GM18909 (cell line): Measurements from ENCODE around the gene CD200R1L.

ENCODE experiments used
- ATAC-seq: cut with Tn5 transposase; IDR thresholded peaks from one replicate; pipeline ENCODE4 v1.9.1; 2021; ENCODE audit warnings: mild to moderate bottlenecking; ENCODE audit not compliant: unreplicated experiment, poor library complexity

The CD200R1L gene

DNA sequence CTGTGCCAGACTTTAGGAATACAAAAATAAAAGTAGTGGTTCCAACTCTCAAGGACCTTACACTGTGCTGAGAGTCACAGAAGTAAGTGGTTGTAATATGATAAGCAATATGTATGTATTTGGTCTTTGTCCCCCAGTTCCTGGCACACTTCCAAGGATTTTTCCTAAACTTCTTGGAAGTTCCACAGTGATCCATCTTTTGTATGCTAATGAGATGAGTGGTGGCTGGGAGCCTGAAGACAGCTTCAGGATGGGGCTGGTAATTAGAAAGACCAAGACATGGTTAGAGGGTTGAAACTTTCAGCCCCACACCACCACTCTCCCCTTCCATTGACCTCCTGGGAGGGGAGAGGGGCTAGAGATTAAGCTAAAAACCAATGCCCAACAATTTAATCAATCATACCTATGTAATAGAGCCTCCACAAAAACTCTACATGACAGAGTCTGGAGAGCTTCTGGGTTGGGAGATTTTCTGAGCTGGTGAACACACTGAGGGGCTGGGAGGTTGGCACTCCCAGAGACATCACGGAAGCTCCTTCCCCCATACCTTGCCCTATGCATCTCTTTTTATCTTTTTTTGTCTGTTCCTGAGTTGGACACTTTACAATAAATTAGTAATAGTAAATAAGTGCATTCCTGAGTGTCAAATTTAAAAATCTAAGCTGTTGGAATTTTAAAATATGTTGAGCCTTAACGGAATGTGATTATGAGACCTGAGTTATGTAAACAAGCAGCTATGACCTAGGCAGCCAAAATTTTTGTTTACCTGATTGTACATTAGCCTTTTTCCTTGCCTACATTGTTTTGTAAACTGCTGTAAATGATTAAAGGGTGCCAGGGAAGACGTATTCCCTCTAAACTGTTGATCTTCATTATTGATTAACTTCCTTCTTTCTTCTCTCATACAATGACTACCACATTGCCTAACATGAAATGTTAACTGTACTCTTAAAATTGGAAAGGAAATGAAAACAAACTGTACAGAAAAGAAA is 24.3 kb downstream of the CD200R1L start:
- ATAC-seq: peak; percentile 55

DNA sequence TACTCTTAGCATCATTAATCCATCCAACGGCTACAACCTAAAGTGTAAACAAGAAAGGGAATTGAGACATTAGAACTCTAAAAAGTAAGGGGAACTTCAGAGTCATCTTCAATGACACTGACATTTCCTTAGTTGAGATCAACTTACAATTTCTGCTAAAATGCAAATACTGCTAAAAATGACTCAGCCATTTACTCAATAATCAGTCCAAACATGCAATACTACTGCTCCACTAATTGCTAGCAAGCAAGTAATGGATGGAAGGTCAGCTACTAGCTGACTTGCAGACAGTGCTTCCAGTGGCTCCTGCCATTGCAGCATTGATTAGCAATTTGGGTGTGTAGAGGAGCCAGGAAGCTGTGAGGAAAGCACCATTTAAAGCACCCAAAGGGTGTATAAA is 28.4 kb downstream of the CD200R1L start:
- no peak for ATAC-seq

DNA sequence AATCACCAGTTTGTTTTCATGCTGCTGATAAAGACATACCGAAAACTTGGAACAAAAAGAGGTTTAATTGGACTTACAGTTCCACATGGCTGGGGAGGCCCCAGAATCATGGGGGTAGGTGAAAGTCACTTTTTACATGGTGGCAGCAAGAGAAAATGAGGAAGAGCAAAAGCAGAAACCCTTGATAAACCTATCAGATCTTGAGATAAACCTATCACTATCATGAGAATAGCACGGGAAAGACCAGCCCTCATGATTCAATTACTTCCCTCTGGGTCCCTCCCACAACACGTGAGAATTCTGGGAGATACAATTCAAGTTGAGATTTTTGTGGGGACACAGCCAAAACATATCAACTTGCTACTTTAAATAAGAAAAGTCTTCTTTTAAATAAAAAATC is 28.9 kb downstream of the CD200R1L start:
- no peak for ATAC-seq

DNA sequence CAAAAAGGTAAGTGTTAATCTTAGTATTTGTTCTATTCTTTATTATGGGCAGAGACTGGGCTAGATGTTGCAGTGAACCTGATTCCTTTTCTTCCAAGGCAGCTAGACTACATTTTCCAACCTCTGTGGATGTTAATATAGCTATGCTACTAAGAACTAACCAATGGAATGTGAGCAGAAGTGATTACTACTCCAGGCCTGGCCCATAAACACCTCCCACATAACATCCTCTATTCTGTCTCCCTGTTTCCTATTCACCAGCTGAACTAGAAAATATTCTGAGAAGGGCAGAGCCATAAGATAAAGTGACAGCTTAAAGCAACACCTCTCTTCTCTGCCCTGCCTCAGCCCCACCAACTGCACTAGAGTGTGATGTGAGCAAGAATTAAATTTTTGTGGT is 29.4 kb downstream of the CD200R1L start:
- no peak for ATAC-seq

DNA sequence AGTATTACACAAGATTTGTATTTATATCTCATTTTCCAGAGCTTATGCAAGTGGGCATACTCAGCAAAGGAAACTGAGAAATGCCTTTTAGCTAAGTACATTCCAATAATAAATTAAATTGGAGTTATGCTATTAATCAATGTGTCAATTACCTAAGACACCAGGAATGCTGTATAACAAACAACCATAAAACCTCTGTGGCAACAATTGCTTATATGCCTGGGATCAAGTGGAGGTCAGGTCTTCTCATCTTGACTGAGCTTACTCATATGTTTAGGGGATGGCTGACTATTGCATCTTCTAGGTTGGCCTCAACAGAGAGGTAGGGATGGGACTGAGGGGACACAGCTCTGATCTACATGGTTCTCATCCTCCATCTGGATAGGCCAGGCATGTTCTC is 30.7 kb downstream of the CD200R1L start:
- no peak for ATAC-seq

DNA sequence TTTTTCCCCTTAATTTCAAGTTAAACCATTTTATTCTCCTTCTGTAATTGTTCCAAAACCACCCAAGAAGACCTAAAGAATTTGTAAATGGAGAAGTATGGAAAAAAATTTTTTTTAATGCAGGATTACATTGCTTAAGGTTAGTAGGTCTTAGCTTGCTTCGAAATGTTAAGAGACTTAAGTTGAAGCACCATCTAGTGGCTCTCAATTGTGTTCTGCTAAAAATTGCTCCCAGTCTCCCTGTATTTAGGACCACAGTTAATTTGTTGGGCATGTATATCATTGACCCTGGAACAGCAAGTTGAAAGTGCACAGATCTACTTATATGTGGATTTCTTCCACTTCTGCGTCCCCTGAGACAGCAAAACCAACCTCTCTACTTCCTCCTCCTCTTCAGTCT is 32.4 kb downstream of the CD200R1L start:
- ATAC-seq: no peak

DNA sequence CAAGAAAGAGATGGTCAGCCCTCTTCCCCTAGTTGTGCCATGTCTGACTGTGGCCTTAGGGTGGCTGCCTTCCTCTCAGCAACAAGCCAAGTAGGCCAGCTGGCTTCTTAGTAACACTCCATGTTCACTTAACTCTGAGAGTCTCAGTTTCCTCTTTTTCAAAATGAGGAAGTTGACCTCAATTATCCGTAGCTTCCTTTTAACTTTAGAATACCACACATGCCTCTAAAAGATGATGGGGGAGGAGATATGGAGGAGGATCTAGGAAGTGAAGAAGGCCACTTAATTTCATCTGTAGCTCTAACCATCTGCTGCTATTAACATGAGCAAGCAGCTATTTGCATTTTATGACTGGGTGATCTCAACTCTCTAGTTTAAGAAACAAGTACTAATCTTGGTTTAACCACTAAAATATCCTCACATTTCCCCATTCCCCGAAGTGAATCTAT is 32.9 kb downstream of the CD200R1L start:
- ATAC-seq: peak; percentile 78

DNA sequence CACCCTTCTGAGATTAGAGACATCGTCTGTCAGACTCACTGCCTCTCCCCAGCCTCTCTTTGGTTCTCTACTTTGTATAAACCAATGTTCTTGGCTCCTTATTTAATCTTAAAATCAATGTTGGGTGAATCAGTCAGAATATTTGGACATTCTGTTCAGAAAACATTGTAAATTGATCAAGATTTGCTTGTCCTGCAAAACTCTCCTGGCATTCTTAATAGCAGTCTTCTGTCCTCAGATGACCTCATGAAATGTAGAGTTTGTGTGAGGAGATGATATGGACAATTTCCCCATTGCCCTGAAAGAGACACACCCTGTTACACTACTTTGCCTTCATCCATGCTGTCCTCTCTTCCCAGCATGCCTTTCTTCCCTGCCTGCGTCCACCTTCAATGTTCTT is 33.6 kb downstream of the CD200R1L start:
- no peak for ATAC-seq

DNA sequence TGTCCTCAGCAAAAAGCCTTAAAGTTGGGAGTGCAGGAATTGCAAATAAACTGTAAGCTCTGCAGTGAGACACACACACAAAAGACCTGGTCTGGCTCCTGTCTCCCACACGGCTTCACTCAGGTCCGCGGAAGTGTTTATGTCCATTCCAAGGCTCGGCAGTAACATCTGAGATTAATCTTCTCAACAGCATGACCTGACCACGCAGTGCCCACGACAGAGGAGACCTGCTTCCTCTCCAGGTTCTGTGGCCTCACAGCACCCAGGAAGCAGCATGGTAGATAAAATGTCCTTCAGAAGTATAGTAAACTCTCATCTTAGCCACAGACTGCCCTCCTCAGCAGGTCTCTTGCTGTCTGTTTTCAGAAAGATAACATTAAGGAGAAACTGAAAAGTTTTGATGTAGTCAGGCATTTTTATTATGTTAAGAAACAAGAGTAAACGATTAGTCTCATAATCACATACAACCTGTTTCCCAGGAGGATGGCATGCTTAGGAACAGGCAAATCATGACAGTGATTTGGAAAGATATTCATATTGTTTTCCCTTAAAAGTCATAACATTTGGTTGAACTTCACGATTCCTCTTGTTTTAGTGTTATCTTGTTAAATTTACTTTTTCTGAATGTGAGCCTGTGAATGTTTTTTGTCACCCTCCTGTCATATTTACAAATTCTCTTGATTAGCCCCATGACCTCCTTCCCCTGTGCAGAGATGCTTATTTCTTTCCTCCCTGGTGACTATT is 34.6 kb downstream of the CD200R1L start:
- no peak for ATAC-seq

DNA sequence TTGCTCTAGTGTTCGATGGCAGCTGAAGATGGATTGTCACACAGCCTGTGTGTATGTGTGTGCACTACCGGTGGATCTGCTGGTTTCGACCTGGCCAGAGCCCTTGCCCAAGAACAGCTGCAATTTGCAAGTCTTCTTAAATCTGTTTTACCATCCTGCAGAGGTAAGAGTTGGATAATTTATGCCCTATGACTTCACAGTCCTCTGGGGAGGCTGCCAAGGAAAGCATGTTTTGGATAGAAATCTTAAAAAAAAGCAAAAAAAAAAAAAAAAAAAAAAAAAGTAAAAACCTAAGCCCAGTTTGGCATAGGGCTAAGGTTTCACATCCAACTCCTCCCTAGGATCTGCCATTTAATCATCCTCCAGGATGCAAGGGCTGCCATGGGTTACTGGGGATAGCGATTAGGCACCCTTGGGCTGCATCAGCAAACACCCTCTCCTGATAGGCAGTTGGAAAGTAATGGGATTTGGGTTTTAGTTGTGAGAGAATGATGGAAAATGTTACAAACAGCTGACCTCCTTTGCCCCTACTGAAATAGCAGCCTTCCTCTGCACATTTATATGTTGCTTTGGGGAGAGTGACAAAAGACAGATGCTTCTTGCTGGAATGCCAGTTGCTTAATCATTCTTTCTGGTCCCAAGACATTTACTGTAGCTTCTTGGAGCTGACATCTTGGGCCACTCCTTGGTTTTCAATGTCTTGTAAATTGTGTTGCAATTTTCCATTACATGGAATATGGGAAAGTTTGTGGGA is 35.4 kb downstream of the CD200R1L start:
- ATAC-seq: no peak

DNA sequence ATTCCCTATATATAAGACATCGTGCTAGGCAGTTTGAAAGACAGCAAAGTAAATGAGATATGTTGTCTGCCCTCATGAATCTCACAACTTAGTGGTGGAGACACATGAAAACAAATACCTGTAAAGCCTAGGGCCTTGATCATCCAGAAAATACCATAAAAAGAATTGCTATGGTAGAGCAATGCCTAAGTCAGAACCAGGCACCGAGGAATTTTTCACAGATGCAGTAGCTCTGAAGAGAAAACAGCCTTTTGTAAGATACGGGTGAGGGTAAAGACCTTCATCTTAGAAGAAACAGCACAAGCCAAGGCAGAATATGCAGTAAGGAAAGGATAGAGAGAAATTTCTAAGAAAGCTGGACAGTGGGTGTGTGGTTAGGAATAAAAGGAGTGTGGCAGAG is 36.1 kb downstream of the CD200R1L start:
- no peak for ATAC-seq

DNA sequence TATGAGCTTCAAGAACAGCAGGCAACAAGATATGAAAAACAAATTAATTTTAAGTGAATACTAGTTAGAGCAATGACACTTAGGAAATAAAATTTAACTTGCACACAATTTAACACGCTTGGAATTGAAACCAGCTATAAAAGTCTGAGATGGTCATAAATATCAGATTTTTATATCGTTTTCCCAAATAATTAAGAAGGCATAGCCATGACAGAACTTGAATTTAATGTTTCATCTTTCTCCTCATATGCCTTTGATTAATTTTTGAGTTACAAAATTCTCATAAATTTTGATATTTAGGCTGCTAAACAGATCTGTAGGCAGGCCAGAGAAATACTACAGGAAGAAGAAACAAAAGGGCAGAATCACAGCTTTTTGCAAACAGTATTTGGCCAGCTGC is 38.5 kb downstream of the CD200R1L start:
- no peak for ATAC-seq

DNA sequence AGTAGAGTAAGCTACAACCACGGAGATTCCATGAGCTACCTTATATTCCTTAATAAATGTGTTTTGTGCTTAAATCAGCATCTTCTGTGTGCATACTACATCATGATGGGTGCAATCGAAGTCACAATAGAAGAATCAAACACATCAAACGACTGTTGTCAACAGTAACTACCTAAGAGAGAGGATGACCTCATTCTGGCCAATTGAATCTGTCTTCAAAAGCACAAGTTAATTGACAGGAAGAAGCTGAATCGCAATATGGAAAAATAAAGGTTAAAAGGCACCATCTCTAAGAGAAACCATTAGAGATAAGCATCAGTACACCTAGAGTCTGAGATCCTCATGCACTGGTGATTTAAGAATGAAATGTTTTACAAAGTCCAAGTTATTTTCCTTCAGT is 39.0 kb downstream of the CD200R1L start:
- no peak for ATAC-seq

DNA sequence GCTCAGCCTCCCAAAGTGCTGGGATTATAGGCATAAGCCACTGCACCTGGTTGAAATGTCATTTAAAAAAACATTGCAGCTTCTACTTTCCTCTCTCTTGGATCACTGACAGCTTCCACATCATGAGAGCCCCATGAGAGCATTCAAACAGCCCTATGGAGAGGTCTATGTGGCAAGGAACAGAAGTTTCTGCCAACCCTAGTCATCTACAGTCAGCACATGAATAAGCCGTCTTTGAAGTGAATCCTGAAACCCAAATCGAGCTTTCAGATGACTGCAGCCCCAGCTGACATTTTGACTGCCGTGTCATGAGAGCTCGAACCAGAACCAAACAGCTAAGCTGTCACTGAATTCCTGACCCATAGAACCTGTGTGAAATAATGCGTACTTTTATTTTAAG is 39.8 kb downstream of the CD200R1L start:
- ATAC-seq: no peak

DNA sequence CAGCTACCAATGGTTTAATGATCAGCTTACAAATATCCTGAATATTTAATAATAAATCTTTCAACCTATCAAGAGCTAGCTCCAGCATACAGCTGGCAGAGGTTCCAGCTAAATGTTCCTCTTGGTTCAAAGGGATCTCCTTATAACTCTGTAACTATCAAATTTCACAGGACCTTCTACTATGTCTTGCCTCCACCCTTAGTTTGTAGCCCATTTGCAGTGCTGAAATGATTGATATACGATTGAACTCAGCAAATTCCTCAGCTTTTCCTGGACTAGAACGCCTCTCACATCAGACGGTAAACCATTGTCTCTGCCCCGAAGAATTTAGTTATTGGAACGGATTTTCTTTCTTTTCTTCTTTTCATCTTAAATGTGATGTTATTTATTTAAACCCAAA is 41.5 kb downstream of the CD200R1L start:
- no peak for ATAC-seq

DNA sequence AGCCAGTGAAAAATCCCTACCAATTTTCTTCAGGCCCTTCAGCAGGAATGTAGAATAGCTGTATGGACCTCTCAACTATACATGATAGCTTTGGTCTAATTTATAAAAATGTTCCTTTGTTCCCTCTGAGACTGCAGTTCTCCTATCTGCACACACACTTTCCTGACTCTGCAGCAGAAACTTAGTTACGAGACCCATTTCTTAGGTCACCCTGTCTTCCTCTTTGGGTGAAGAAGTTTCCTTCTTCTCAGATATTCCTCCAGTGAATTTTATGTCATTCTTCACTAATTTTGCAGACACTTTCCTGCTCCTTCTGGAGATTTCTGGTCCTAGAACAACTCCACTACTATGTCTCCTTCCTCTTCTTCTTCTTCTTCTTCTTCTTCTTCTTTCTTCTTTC is 42.6 kb downstream of the CD200R1L start:
- ATAC-seq: no peak

DNA sequence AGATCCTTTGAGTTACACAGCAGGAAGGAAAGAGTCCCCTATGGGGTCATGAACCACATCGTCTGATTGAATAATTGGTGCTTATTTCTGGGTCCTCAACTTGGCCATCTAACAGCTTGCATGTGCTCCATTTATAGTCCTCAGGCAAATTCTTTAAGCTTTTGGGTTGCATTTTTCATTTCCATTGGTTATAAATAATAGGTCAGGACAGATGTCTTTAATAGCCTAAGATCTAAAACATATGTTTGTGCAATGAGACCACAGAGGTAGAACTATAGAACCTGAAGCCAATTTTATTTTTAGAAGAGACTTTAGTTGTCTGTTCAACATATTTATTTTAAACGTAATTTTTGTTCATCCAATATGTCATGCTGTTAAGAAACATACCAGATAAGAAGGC is 43.2 kb downstream of the CD200R1L start:
- no peak for ATAC-seq

DNA sequence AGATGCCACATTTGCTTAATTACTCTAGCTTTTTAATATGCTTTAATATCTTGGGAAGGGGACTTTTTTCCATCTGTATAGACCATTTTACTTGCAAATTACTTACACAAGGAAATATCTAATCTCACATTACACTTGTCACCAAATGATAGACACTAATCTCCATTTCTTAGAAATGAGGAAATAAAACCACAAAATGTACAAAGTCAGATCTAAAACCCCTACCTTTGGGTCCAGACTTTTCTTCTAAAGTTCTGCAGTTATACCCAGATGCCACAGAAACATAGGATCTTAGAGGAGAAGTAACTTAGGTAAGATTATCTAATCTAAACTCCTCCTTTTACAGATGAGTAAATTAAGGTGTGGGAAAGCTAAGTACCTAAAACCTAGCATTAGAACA is 44.3 kb downstream of the CD200R1L start:
- ATAC-seq: no peak

DNA sequence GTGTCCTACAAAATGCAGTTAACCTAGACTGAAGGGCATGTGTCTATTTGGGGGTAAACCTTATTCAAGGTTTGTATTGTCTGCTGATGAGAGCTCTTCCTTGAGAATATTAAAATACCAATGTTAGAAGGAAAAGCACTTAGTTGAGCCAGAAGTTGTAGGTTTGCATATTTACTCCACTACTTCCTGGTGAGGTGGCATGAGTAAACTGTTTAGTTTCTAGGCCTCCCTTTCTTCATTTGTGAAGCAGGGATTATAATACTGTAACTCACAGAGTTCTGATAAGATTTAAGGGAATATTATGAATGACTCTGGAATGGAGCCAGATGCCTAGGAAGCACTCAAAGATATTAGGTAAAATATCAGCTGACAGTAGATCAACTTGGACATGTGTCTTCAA is 46.7 kb downstream of the CD200R1L start:
- ATAC-seq: no peak

DNA sequence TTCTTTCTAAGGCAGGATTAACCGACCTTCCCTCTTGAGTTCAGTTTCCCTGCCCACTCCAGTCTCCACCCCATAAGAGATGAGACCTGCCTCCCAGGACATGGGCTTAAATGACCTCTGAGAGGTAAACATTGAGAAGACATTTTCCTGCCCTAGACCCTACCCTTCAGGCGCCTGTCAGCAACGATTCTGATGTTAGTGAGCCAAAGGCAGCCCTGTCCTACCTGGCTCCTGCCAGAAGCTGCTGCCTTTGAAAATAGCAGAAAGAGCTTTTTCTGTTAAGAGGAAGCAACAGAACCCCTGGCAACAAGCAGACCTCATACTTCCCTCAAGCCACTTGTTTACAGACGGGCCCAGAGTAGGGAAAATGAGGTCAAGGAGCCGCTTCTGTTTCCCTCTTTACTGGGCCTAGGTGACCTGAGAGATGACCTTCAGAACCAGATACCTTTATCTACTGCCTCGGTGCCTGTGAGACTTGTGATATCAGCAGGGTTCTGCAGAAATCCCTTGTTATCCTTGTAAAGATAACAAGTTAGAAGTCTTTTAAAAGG is 52.0 kb downstream of the CD200R1L start:
- ATAC-seq: no peak
